IPS-18a (cell line): ENCODE data around the gene ABHD11.
"Not testable (repeated sequence)": the region's sequence is repeated elsewhere in the genome, so short reads cannot be mapped to it uniquely, and the experiment has no call there.

Source experiments
- H3K27ac ChIP-seq: one replicate; pipeline ENCODE4 v1.5.1; 2013; ENCODE audit warnings: low read length
- H3K27me3 ChIP-seq: one replicate; pipeline ENCODE4 v1.6.1; 2013; ENCODE audit warnings: mild to moderate bottlenecking, low read length; ENCODE audit not compliant: control insufficient read depth, insufficient read depth
- H3K36me3 ChIP-seq: one replicate; pipeline ENCODE4 v1.6.1; 2013; ENCODE audit warnings: low read depth, low read length; ENCODE audit not compliant: control insufficient read depth
- H3K4me1 ChIP-seq: one replicate; pipeline ENCODE4 v1.6.1; 2013; ENCODE audit warnings: low read depth, low read length; ENCODE audit not compliant: control insufficient read depth
- H3K4me3 ChIP-seq: one replicate; pipeline ENCODE4 v1.5.1; 2013; ENCODE audit warnings: low read length
- H3K9ac ChIP-seq: one replicate; pipeline ENCODE4 v1.6.1; 2013; ENCODE audit warnings: mild to moderate bottlenecking, low read length, moderate library complexity
- H3K9me3 ChIP-seq: one replicate; pipeline ENCODE4 v1.6.1; 2013; ENCODE audit warnings: low read depth, low read length; ENCODE audit not compliant: control insufficient read depth

The ABHD11 gene

GRCh38 chr7:73738612-73739386, at the start of gene ABHD11:
TSS of gene ABHD11 (minus strand) at chr7:73738802. CDS start at chr7:73738770, 32 bp downstream.
- Histone ChIP-seq H3K4me1 (peaks cover 29% of the 10 kb centered on the region), H3K9me3 (no peaks in the 10 kb centered on the region), H3K27me3 (peaks cover 3% of the 10 kb centered on the region), H3K27ac (no peak within 1 kb of the TSS), H3K4me3 (peak within 1 kb of the TSS; percentile 85), H3K36me3 (peaks cover 11% of the 10 kb centered on the region), H3K9ac (peak within 1 kb of the TSS; percentile 82)

GRCh38 chr7:73787786-73788048, 49.1 kb upstream of the ABHD11 start:
- H3K36me3 ChIP-seq, H3K9ac ChIP-seq, H3K27ac ChIP-seq, H3K9me3 ChIP-seq, H3K4me3 ChIP-seq, H3K4me1 ChIP-seq, H3K27me3 ChIP-seq: not testable (repeated sequence)

- H3K9me3 ChIP-seq = no peaks in the 10 kb centered on the region
- H3K4me1 ChIP-seq = no peaks in the 10 kb centered on the region
- H3K27ac ChIP-seq = no peak overlapping the region
- H3K36me3 ChIP-seq = no peaks in the 10 kb centered on the region
- H3K9ac ChIP-seq = no peak overlapping the region
- H3K4me3 ChIP-seq = no peak overlapping the region
- no peaks in the 10 kb centered on the region for H3K27me3 ChIP-seq
Observed at GRCh38 chr7:73786588-73786987, 48.0 kb upstream of the ABHD11 start.

GRCh38 chr7:73779517-73779916, 40.9 kb upstream of the ABHD11 start:
- H3K9ac ChIP-seq = no peak overlapping the region
- no peaks in the 10 kb centered on the region for H3K9me3 ChIP-seq
- H3K27ac ChIP-seq = no peak overlapping the region
- H3K4me1 ChIP-seq = no peaks in the 10 kb centered on the region
- no peaks in the 10 kb centered on the region for H3K36me3 ChIP-seq
- H3K4me3 ChIP-seq = no peak overlapping the region
- H3K27me3 ChIP-seq = no peaks in the 10 kb centered on the region

GRCh38 chr7:73778801-73779389, 40.3 kb upstream of the ABHD11 start:
- H3K9ac ChIP-seq = no peak overlapping the region
- H3K4me3 ChIP-seq = no peak overlapping the region
- H3K27ac ChIP-seq = no peak overlapping the region
- no peaks in the 10 kb centered on the region for H3K4me1 ChIP-seq
- H3K36me3 ChIP-seq = no peaks in the 10 kb centered on the region
- no peaks in the 10 kb centered on the region for H3K9me3 ChIP-seq
- H3K27me3 ChIP-seq = no peaks in the 10 kb centered on the region

GRCh38 chr7:73774923-73775322, 36.3 kb upstream of the ABHD11 start:
- Histone ChIP-seq H3K27ac (no peak overlapping the region), H3K9ac (no peak overlapping the region), H3K27me3 (no peaks in the 10 kb centered on the region), H3K9me3 (no peaks in the 10 kb centered on the region), H3K4me3 (no peak overlapping the region), H3K4me1 (no peaks in the 10 kb centered on the region), H3K36me3 (no peaks in the 10 kb centered on the region)

- H3K4me1 ChIP-seq = no peaks in the 10 kb centered on the region
- H3K4me3 ChIP-seq = no peak overlapping the region
- H3K27me3 ChIP-seq = no peaks in the 10 kb centered on the region
- H3K9ac ChIP-seq = no peak overlapping the region
- H3K36me3 ChIP-seq = no peaks in the 10 kb centered on the region
- no peak overlapping the region for H3K27ac ChIP-seq
- no peaks in the 10 kb centered on the region for H3K9me3 ChIP-seq
Observed at GRCh38 chr7:73773700-73774517, 35.3 kb upstream of the ABHD11 start.

- Histone ChIP-seq H3K27ac (no peak overlapping the region), H3K4me3 (peak overlapping the region; percentile 67), H3K9ac (peak overlapping the region; percentile 26), H3K9me3 (no peaks in the 10 kb centered on the region), H3K36me3 (no peaks in the 10 kb centered on the region), H3K27me3 (no peaks in the 10 kb centered on the region), H3K4me1 (no peaks in the 10 kb centered on the region)
Observed at GRCh38 chr7:73770860-73771670, 32.5 kb upstream of the ABHD11 start.

GRCh38 chr7:73770002-73770859, 31.6 kb upstream of the ABHD11 start, which contains the start of gene CLDN3:
TSS of gene CLDN3 (minus strand) at chr7:73770270. CDS start at chr7:73770049, 221 bp downstream.
- Histone ChIP-seq H3K4me1 (no peaks in the 10 kb centered on the region), H3K4me3 (peak within 1 kb of the TSS; percentile 67), H3K36me3 (no peaks in the 10 kb centered on the region), H3K9ac (peak within 1 kb of the TSS; percentile 26), H3K9me3 (no peaks in the 10 kb centered on the region), H3K27ac (no peak within 1 kb of the TSS), H3K27me3 (no peaks in the 10 kb centered on the region)

- no peak overlapping the region for H3K27ac ChIP-seq
- no peaks in the 10 kb centered on the region for H3K4me1 ChIP-seq
- H3K9ac ChIP-seq = peak overlapping the region; percentile 4
- peak overlapping the region; percentile 67 for H3K4me3 ChIP-seq
- no peaks in the 10 kb centered on the region for H3K9me3 ChIP-seq
- no peaks in the 10 kb centered on the region for H3K36me3 ChIP-seq
- H3K27me3 ChIP-seq = no peaks in the 10 kb centered on the region
Observed at GRCh38 chr7:73769481-73770001, 30.9 kb upstream of the ABHD11 start.
